SH-SY5Y (cell line): ENCODE data around the gene STAB1.

Experiments used
- GATA2 ChIP-seq: IDR thresholded peaks from 2 replicates; pipeline ENCODE4 v1.6.1; 2011; ENCODE audit warnings: mild to moderate bottlenecking, low read depth, low read length
- GATA3 ChIP-seq: IDR thresholded peaks from 2 replicates; pipeline ENCODE4 v1.6.1; 2011; ENCODE audit warnings: low read depth, mild to moderate bottlenecking, low read length, moderate library complexity

The STAB1 gene

GRCh38 chr3:52454250-52454937 is 40.7 kb upstream of the STAB1 start:
- no peak for TF ChIP-seq GATA2
- TF ChIP-seq GATA3, result no peak

GRCh38 chr3:52454938-52455282 is 40.2 kb upstream of the STAB1 start:
- no peak for TF ChIP-seq GATA3
- TF ChIP-seq GATA2, result no peak

DNA sequence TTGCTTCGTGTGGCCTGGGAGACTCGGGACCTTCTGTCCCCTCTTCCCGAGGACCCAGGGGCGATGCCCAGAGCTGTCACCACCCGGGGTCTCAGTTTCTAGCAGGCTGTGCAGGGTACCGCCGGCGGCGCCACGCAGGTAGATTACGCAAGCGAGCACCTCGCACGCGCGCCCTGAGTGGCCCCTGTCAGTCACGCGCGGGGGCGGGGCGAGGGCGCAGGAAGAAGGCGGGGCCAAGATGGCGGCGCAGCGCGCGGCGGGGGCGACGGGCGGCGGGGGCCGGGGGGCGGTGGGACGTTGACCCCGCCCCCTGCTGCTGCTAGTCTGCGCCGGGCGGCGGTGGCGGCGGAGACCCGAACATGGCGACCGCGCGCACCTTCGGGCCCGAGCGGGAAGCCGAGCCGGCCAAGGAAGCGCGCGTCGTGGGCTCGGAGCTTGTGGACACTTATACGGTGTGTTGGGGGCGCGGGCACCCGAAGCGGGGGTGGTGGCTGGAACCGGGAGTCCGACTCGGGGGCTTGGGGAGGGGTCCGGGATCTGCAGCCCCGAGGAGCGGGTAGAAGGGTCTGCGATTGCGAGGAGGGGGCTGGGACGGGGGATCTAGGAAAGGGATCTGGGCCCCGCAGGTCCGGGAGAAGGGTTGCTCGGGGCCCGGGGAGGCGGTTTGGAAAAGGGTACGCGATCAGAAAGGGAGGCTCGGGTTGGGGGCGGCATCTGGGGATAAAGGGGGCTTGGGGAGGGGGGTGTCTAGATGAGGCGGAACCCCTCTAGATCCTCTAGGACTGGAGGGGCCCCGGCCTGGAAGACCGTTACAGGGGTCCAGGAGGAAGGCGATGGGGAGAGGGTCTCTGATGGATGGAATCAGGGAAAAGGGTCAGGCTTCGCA is 39.6 kb upstream of the STAB1 start, which contains the start of gene NISCH:
Gene NISCH, plus strand, starts transcription at position 322 of the 886 bp plus-strand sequence. Its CDS starts 38 bp downstream, at position 360.
- TF ChIP-seq GATA3 (no peak), GATA2 (no peak)

DNA sequence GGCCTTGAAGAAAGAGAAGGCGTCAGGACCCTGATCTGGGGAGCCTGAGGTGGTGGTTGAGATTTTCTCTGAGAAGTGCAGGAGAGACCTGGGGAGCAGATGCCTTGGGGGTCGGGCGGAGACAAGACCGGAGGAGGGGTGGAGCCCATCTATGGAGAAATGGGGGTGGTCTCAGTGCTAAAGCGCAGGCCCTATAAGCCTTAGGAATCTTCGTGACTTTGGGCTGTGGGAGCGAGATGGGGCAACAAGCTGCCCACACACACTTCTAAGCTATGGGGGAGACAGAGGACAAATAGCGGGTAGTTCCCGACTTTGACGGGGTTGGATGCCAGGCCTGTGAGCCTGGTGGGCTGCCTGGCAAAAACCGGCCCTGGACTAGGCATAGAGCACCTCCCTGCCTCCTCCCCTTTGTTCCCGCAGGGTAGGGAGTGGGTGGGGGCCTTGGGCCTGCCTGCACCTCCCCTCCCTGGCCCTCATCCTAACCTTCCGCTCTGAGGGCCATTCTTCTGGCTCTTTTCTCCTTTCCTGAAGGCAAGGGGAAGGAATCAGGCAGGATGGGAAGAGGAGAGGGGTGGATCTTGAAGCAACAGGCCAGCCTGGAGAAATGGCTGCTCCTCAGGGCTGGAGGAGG is 38.9 kb upstream of the STAB1 start:
- TF ChIP-seq GATA3, result no peak
- no peak for TF ChIP-seq GATA2

DNA sequence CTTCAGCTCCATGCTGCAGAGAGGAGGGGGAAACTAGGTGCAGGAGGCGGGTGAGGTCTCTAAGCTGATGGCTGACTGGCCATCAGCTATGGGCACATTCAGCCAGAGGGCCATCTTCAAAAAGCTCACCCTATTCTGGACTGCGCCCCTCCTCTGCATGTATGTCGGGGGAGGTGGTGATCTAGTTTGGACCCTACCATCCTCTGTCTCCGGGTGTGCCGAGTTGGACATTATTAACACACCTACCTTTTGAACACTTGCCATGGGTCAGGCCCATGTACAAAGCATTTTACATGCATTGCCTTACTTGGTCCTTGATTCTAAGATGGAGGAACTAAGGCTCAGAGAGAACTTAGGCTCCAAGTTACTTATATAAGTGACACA is 38.3 kb upstream of the STAB1 start:
- no peak for TF ChIP-seq GATA2
- TF ChIP-seq GATA3, result no peak

- TF ChIP-seq GATA3, result no peak
- TF ChIP-seq GATA2, result no peak
These were observed 36.9 kb upstream of the STAB1 start for GRCh38 chr3:52458031-52458760.

GRCh38 chr3:52458770-52459545 is 36.2 kb upstream of the STAB1 start:
- TF ChIP-seq GATA3 (no peak), GATA2 (no peak)

GRCh38 chr3:52461874-52462273 is 33.3 kb upstream of the STAB1 start:
- TF ChIP-seq GATA2, result no peak
- TF ChIP-seq GATA3, result no peak

DNA sequence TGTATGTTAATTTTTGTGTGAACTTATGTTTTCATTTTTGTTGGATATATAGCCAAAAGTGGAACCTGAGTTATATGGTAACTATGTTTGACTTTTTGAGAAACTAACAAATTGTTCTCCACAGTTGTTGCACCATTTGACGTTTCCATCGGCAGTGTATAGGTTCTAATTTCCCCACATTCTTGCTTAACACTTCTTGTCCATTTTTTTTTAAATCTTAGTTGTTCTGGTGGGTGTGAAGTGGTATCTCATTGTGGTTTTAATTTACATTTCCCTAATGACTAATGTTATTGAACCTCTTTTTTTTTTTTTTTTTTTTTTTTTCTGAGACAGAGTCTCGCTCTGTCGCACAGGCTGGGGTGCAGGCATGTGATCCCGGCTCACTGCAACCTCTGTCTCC is 31.7 kb upstream of the STAB1 start:
- no peak for TF ChIP-seq GATA2
- no peak for TF ChIP-seq GATA3

DNA sequence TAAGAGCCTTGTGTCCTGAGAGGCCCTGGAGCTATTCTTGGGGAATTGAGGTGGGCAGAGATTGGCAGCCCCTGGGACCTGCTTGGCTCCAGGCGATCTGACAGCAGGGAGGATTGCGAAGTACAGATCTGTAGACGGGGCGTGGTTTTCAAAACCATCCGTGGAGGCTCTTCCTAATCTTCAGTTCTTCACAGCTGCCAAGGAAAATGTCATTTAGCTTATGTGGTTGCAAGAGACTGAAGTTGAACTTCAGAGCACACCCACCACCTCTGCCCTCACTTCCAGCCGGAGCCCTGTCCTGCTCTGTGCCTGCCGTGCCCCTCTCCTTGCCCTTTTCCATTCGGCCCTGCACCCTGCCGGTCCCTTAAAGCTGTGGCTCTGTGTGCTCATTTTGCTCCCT is 26.8 kb upstream of the STAB1 start:
- TF ChIP-seq GATA3, result no peak
- TF ChIP-seq GATA2, result no peak

GRCh38 chr3:52469001-52469400 is 26.1 kb upstream of the STAB1 start:
- TF ChIP-seq GATA3 (no peak), GATA2 (no peak)

DNA sequence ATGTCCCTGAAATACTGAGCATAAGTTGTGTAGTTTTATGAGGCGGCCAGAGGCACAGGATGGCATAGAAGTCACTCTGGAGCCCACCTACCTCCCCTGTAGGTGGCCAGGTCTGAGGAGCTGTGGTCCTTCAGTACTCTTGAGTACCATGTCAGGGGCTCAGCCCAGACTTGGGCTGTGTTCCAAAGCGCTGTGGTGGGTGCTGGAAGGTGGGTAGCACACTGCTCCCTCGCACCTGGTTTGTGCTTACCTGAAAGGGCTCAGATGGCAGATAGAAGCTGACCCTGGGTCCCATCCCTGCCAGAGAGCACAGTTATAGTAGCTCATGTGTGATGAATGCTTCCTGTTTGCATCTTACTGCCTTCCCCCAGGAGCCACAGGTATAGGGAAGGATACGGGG is 24.2 kb upstream of the STAB1 start:
- no peak for TF ChIP-seq GATA2
- no peak for TF ChIP-seq GATA3

- no peak for TF ChIP-seq GATA2
- TF ChIP-seq GATA3, result no peak
These were observed 23.5 kb upstream of the STAB1 start for GRCh38 chr3:52471371-52472238.
